PFSK-1 (cell line): ENCODE measurements around the gene ITGA7.

Experiments
- FOXP2 ChIP-seq: optimal IDR thresholded peaks from 2 replicates; pipeline ENCODE3; 2011; ENCODE audit warnings: borderline replicate concordance, control low read depth, inconsistent platforms; ENCODE audit not compliant: insufficient read depth; ENCODE audit errors: extremely low read length, extremely low read depth
- POLR2AphosphoS5 ChIP-seq: IDR thresholded peaks from 2 replicates; pipeline ENCODE4 v1.6.1; 2012; ENCODE audit warnings: low read depth, mild to moderate bottlenecking, control low read depth, low read length, moderate library complexity
- REST ChIP-seq, 2 experiments: IDR thresholded peaks; 2 replicates each; pipeline versions ENCODE4 v1.6.1 to v1.8.0; 2011 to 2012; ENCODE audit warnings: low read depth in 2 of 2, low read length in 2 of 2, control low read depth in 1 of 2, inconsistent platforms in 1 of 2, mild to moderate bottlenecking in 1 of 2, moderate library complexity in 1 of 2; ENCODE audit not compliant: insufficient read depth in 1 of 2
- SIN3A ChIP-seq: IDR thresholded peaks from 2 replicates; pipeline ENCODE4 v1.6.1; 2012; ENCODE audit warnings: mild to moderate bottlenecking, low read length, moderate library complexity, borderline replicate concordance; ENCODE audit not compliant: insufficient read depth
- TAF1 ChIP-seq: IDR thresholded peaks from 2 replicates; pipeline ENCODE4 v1.6.1; 2012; ENCODE audit warnings: low read length, control low read depth, borderline replicate concordance; ENCODE audit not compliant: insufficient read depth

Gene ITGA7

GRCh38 chr12:55700255-55701018 is 7.3 kb downstream of the ITGA7 start:
- TF ChIP-seq SIN3A = no peak
- no peak for TF ChIP-seq FOXP2
- no peak for TF ChIP-seq TAF1
- TF ChIP-seq POLR2AphosphoS5 = no peak
- TF ChIP-seq REST (IDR thresholded peaks at IDR 0.05; ENCODE audit: insufficient read depth in 1 of 2, low read depth in 2 of 2, low read length in 2 of 2) = no peak

GRCh38 chr12:55699471-55700055 is 8.1 kb downstream of the ITGA7 start:
- no peak for TF ChIP-seq SIN3A

- no peak for TF ChIP-seq POLR2AphosphoS5
- no peak for TF ChIP-seq SIN3A
- TF ChIP-seq FOXP2 = no peak
- no peak for TF ChIP-seq REST (IDR thresholded peaks at IDR 0.05; ENCODE audit: insufficient read depth in 1 of 2, low read depth in 2 of 2, low read length in 2 of 2)
- no peak for TF ChIP-seq TAF1
Observed at GRCh38 chr12:55698965-55699364, 8.7 kb downstream of the ITGA7 start.

GRCh38 chr12:55698241-55698955 is 9.3 kb downstream of the ITGA7 start:
- no peak for TF ChIP-seq TAF1
- TF ChIP-seq POLR2AphosphoS5 = no peak
- TF ChIP-seq SIN3A = no peak
- no peak for TF ChIP-seq FOXP2
- no peak for TF ChIP-seq REST (IDR thresholded peaks at IDR 0.05; ENCODE audit: insufficient read depth in 1 of 2, low read depth in 2 of 2, low read length in 2 of 2)

- no peak for TF ChIP-seq REST (IDR thresholded peaks at IDR 0.05; ENCODE audit: insufficient read depth in 1 of 2, low read depth in 2 of 2, low read length in 2 of 2)
- TF ChIP-seq FOXP2 = no peak
Observed at GRCh38 chr12:55697686-55698085, 10.0 kb downstream of the ITGA7 start.
